GM12801 (cell line): ENCODE measurements around the gene MAFG.

ENCODE experiments used
- CTCF ChIP-seq: IDR thresholded peaks from one replicate; pipeline ENCODE4 v1.5.1; 2011; ENCODE audit warnings: control low read depth; ENCODE audit not compliant: insufficient read length; ENCODE audit errors: extremely low read depth

MAFG gene

GRCh38 chr17:81918832-81919545 is 8.5 kb downstream of the MAFG start:
- TF ChIP-seq CTCF: no peak

GRCh38 chr17:81917565-81918332 is 9.8 kb downstream of the MAFG start, which contains the start of gene SIRT7:
SIRT7 (minus strand) TSS chr17:81918176; CDS start chr17:81918131, 45 bp downstream.
- TF ChIP-seq CTCF: no peak

GRCh38 chr17:81916234-81917001 is 11.1 kb downstream of the MAFG start:
- no peak for TF ChIP-seq CTCF

GRCh38 chr17:81915331-81915730 is 12.2 kb downstream of the MAFG start:
- no peak for TF ChIP-seq CTCF

GRCh38 chr17:81914103-81914850 is 13.3 kb downstream of the MAFG start:
- no peak for TF ChIP-seq CTCF

- TF ChIP-seq CTCF: no peak
Measured at GRCh38 chr17:81913394-81914102, 14.0 kb downstream of the MAFG start.
